HG03342 (cell line): ENCODE measurements around the gene KHDC4.

Experiments used
- ATAC-seq: cut with Tn5 transposase; IDR thresholded peaks from one replicate; pipeline ENCODE4 v1.9.1; 2021; ENCODE audit warnings: mild to moderate bottlenecking, moderate library complexity; ENCODE audit not compliant: unreplicated experiment

The KHDC4 gene

DNA sequence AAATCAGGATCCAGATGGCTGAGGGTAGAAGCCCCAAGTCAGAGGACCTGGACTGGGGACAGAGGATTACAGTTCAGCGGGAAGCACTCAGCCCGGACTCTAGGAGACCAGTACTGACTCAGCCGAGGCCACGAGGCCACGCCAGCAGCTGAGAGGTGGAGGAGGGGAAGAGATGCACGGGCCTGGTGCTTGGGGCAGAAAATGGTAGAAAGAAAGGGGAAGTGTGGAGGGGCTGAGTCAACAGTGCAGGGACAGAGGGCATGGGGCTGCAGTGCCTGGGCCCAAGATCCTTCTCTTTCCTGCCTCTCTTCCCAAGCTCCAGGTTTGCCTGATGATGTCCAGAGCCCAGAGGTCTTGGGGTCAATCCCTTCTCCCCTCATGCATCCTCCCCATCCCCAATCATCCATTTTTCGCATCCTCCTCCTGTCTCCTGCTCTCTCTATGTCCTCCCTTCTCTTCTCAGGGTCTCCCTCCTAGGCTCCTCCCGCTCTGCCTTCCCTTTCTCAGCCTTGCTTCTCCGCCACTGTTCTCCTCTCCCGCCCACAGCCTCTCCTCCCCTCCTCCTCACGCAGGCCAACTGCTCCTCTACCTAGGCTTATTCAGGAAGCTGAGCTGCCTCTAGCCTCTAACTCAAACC, 36.4 kb upstream of the KHDC4 start:
- ATAC-seq: peak; percentile 72

DNA sequence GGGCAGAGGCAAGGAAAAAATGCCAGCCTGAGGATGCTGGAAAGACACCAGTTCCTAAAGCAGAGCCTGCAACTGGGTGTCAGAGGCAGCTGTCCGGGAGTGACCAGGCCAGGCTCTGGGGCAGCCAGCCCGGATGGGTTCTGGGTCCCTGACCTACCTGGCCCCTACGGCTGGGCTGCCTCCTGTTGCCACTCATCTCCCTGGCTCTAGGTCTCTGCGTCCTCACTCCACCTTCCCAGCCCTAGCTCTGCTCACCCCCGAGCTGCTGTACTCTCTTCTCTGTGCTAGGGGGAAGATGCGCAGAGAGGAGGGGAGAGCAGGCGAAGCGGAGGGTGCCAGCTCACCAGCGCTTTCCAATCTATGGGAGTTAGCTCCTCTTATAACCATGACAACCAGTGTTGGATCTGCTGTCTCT, 35.2 kb upstream of the KHDC4 start:
- no peak for ATAC-seq

DNA sequence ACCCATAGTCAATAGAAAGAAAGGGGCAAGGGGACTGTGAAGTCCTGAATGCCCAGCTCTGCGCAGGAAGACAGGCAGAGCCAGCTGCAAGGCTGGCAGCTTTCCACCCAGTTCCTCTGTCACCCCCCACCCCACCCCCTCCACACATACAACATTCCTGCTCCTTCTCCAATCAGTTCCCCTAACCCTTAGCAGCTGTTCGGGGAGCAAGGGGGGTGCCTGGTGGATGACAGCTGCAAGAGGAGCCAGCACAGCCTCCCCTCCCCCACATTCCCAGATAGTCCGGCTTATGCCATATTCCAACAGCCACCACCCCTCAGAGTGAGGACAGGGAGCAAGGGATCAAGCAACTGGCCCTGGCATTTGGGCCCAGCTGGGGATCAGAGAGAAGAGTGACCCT, 34.5 kb upstream of the KHDC4 start:
- no peak for ATAC-seq

DNA sequence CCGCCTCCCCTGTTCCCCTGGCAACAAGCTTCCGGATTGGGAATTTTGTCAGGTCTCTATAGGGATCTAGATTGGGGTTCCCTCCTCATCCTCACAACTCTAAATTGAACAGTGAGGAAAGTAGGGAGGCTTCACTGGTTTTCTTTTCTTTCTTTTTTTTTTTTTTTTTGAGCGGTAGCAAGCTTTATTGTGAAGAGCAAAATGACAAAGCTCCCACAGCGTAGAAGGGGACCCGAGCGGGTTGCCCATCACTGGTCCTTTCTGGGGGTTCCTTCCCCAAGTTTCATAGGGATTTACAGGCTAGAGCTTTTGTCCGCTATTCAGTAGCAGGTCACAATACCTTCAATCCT, 33.8 kb upstream of the KHDC4 start:
- no peak for ATAC-seq

DNA sequence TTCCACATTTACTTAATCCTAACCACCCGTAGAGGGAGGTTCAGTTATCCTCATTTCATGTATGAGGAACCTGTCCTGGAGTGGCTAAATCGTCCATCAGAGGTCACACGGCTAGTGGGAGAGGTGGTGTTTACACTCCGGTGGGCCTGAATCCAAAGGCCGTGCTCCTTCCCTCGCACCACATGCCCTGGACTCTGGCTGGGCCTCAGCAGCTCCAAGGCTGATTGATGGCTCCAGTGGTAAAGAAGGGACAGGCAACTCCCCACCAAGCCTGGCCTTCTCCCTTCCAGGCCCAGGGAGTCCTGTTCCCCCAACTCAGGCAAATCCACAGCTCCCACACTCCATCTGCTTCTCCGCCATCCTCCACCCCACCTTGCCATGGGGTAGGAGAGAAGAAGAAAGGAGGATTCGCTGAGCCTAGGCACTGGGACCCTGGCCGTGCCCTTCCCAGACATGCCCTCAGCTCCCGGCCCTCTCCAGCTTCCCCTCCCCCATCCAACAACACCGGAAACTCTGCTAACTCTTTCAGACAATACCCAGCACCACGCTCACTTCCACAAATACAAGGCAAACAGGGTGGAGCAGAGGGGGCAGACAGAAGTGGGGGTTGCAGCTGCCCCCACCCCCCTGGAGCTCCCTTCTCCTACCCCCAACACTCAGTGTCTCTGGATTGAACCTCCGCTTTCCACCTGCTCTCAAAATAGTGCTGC, 33.3 kb upstream of the KHDC4 start:
- ATAC-seq: no peak

DNA sequence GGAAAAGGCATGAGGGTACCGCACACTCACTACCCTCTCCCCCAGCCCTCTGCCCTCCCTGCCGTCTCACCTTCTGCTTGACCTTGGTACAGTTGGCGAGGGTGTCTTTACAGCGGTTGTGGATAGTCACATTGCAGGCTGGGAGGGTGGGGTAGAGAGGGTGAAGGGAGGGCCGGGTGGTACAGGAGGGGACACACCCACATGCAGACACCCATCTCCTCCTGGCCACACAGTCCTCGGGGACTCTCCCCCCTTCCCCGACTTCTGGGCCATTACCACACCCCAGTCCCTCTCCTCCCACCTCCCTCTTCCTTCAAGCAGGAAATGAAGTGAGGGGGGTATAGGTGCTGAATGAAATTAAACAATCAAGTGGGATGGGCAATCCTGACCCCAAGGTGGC, 32.5 kb upstream of the KHDC4 start:
- no peak for ATAC-seq

DNA sequence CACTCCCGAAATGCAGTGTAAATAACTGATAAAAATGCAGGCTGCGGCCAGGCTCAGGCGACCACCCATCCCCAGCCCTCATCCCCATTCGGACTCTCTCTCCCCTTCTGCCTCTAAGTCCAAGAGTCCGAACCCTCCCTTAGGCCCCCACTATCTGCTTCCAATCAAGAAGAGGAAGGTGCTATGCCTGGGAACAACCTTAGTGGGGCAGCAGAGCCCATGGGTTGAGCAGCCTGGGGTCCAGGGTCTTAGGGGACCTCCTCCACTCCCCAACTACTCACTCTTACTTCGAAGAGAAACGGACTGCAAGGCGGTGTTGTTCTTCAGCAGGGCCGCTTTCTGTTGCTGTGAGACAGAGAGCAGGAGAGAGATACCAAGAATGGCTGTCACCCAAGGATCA, 31.9 kb upstream of the KHDC4 start:
- no peak for ATAC-seq

DNA sequence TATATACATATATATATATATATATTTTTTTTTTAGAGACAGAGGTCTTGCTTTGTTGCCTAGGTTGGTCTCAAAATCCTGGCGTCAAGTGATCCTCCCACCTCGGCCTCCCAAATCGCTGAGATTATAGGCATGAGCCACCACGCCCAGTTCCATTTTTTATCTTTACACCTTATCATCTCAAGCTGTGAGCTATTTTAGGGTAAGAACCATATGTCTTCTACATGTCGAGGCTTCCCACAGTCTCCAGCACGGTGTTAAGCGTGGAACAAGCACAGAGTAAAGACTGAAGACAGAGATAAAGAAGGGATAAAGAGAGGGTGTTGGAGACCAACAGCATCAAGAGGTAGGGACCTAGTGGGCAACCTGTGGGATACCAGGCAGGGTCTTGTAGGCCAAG, 30.0 kb upstream of the KHDC4 start:
- no peak for ATAC-seq

DNA sequence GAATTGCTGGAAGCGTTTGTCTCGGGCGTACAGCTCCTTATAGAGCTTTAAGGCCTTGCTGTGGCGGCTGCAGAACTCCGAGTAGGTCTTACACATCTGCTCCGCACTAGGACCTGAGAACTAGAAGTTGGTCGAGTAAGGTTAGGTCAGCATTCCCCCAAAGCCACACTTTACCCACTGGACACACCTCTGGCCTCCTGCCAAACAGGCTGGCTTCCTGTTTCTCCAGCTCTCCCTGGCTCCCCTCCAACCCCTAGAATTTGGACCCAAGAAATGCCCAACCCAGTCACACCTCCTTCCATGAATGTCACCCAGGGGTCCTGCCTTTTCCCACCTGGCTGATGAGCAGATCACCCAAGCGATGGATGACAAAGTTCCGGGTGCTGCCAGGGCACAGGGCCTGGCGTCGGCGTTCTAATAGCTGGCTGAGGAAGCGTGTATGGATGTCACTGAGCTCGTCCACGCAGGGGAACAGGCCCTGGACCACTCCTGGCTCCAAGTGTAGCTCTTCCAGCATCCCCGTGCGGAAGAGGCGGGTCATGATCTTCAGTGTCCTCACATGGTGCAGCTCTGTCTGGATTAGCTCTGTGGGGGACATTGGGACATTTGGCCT, 28.5 kb upstream of the KHDC4 start:
- ATAC-seq: no peak

DNA sequence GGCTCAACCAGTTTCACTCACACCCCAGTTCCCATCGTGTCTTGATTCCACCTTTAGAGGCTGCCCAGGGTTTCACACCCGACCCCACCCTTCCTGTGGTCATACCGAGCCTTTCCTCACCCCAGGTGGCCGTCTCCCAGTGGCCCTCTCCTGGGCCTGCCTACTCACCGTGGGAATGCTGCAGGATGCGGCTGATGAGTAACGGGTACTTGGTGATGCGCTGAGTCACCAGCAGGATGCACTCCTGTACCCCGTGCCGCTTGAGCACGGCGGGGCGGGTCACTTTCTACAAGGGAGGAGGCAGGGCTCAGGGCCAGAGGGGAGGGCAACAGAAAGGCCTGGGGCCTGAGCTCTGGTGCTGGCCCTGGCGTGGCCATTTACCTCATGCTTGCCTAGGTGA, 27.7 kb upstream of the KHDC4 start:
- no peak for ATAC-seq

DNA sequence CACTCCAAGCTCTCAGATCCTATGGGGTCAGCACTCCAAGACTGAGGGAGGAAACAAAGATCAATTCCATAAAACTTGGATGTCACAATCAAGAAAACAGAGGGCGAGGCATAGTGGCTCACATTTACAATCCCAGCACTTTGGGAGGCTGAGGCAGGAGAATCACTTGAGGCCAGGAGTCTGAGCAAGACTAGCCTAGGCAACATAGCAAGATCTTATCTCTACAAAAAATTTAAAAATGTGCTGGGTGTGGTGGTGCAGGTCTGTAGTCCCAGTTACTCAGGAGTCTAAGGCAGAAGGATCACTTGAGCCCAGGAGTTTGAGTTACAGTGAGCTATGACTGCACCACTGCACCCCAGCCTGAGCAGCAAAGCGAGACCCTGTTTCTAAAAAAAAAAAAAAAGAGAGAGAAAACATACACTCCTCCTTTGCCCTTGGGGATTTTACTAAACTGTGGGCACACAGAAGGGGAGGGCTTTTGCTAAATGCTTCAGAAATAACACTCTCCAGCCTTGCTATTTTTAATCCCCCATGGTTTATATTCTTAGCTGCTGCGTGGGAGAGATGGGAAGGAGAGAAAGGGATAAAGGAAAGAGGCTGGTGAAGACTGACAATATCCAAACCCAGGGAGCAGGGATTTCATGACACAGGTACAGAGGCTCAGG, 26.0 kb upstream of the KHDC4 start:
- no peak for ATAC-seq

DNA sequence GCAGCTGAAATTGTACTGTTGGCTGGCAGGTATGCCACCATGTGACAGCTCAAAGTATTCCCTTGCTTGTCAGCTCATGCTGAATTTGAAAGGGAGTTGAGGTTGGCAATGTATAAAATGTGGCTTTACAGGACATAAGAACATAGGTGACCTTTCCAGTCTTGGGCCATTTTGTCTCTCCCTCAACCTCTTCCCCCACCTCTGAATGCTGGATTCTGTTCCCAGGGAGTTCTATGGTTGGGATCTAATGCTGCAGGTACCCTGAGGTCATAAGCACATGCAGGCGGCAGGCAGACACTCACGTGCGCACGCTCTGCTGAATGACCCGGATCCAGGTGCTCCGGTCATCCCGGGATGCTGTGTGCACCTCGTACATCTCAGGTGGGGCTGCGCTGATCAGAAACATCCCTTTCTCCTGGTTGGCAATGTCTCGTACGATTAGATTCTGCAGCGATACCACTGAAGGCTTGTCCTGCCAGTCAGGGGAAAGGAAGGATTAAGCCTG, 23.2 kb upstream of the KHDC4 start:
- no peak for ATAC-seq

DNA sequence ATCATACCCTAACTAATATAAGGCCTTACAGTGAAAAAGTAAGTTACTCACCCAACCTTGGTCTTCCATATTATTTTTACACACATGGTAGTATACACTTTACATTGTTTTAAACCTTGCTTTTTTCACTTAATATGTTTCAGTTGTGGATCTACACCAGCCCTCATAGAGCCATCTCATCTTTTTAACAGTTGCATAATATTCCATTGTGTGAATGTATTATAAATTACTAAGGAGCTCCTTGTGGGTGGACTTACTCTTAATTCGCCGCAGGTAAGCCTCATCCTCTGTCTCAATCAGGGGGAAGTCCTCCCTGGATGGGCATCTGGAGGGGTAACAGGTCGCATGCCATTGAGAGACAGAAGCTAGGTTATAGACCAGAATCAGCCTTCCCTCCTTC, 20.4 kb upstream of the KHDC4 start:
- ATAC-seq: no peak

DNA sequence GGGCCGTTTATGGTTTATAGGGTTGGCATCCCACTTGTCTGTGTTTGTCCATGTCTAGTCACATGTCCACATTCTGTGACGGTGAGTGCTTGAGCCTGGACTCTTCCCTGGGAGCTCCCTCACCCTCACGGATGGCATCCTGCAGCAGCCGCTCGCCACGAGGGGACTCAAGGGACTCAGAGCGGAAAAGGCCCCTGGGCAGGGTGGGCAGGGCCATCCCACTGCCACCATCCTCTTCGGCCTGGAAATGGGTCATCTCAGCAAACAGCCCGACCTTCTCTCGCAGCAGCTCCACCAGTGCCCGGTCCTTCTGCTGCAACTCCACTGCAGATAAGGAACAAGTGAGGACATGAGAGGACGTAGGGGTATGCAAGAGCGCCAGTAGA, 18.3 kb upstream of the KHDC4 start:
- no peak for ATAC-seq

DNA sequence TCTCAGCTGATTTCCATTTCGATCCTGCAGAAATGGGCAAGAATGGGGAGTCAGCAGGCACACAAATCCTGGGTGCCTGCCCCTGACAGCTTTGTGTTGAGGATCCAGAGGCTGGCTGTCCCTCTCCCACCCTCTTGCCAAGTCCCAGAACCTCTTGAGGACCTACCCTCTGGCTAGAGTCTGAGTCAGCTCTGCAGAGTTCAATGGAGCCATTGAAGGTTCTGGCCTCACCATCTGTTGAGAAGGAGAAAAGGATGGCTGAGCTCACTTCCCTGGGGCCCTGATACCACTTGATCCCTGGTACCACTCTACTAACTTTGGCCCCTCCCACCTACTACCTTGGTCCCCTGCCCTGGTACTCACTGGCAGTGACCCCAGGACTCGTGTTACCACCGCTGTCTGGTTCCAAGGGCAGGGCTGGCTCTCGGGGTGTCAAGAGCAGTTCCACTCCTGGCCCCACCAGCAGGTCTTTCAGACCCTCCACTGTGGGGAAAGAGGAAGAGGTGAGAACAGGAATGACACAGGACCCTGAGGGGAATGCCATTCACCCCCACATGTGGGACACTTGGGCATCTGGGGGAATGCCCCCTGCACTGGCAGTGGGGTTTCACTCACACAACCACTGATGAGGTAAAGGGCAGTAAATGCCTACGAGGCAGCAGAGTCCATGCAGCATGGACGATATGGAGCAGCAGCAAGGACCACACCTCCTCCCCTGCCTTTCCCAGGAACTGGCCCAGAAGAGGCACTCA, 17.7 kb upstream of the KHDC4 start:
- ATAC-seq: no peak

DNA sequence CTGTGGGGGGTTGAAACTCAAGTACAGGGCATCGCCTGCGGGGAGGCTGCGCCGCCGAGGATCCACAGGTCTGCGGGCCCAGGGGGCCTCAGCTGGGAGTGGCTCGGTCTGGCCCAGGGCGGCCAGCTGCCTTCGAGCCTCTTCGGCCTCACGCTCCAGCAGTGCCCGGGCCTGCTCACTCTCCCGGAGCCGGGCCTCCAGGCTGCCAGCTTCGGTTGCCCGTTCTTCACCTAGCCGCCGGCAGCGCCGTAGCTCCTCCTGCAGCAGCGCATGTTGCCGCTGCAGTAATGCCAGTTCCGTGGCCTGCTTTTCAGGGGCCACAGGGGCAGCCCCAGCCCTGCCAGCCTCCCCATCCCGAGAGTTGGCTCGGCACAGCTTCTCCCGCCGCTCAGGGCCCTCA, 16.6 kb upstream of the KHDC4 start:
- no peak for ATAC-seq

DNA sequence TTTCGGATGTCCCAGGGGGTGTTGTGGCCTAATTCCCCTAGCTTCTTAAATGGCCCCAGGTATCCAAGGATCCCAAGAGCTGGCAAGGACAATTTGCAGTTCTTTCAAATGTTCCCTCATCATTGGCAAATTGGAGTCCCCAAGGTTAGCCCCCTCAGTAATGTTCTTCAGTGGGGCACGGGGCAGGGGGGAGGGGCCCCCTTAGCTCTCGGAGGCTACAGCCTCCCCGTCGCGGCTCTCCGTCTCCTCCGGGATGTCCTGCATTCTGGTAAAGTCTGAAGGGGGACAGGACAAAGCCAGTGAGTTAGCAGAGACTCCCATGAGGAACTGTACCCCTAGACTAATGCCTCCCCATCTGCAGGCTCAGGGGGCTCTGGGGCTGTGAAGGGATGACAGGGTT, 13.5 kb upstream of the KHDC4 start:
- no peak for ATAC-seq

DNA sequence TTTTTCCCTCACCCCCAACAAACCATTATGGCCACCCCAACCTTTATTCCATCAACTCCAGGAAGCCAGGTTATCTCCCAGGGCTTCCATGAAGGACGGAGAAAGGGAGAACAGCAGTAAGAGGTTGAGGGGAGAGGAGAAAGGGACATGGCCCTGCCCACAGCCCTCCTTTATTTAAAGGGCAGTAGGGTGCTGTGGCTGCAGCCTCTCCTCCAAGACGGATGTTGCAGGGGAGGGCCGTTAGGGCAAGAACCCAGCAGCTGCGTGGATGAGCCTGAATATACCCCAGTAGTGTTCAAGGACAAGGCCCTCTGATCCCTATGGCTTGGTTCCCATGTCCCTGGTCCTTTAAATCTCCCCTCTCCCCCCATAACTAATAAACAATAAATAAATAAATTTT, 13.1 kb upstream of the KHDC4 start:
- ATAC-seq: no peak

DNA sequence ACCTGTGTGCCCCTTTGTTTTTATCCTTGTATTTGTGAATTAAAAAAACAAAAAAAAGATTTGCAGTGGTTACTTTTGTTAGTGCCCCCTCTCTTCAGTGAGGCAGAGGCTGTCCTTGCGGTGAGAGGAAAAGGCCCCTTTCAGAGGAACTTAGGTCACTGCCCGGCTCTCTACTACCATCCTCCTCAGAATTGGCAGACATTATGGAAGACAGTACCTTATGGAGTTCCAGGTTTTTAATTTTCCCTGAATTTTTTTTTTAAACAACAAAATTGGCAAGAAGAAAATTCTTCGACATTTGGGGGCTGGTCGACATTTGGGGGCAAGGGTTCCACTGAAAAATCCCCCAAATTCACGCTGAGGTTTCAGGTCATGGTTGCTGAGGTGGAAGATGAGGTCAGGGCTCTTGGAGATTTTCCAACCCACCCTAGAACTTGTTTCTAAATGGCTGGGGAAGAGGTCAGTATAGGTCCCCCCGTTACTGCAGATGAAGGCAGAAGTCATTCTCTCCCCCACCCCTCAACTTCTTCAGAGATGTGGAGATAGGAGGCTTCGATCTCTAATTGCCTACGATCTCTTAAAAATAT, 12.5 kb upstream of the KHDC4 start:
- peak; percentile 6 for ATAC-seq

DNA sequence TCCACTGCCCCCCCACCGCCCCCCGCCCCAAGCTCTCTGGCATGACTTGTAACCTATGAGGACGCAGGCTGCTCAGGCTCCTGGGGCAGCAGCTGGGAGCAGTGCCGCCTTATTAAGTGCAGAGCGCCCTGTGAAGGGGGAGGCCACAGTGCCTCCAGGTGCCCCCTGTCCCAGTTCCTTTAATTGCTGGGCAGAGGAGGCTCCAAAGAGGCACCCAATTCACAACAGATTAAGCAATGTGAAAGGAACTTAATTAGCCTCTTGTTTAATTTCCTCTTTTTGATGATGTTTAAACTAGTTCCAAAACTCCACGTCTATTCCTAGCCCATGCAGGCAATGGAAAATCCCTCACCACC, 10.2 kb upstream of the KHDC4 start:
- no peak for ATAC-seq

DNA sequence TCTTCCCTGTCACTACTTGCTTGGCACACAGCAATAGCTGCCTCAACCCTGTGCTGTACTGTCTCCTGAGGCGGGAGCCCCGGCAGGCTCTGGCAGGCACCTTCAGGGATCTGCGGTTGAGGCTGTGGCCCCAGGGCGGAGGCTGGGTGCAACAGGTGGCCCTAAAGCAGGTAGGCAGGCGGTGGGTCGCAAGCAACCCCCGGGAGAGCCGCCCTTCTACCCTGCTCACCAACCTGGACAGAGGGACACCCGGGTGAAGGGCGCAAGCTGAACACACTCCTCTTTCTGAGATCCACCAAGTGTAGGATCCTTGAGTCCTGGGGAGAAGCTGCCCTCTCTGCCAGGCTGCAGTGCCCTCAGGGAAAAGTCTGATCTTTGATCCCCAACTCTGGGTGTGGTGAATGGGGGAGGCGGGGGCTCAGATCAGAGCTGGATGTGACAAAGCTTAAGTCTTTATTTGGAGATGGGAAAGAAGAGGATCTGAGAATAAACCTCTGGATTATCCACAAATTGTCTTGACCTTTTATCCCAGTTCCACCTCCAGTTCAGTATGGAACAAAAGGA, 8.4 kb upstream of the KHDC4 start:
- no peak for ATAC-seq
